Neural cell (in vitro differentiated cells): ENCODE results near the gene IGFBPL1. TPM values are rescaled to one million over a fixed set of nuclear protein-coding genes. Genes with fewer than 3 reads are reported as not detected.
"Not testable (repeated sequence)": the region's sequence is repeated elsewhere in the genome, so short reads cannot be mapped to it uniquely, and the experiment has no call there.

Experiments used
- H2AFZ ChIP-seq: fragments of 200-600, 300-800 bp; sonication (generic), shearing (Covaris generic); 2 replicates; pipeline ENCODE4 v1.6.0; 2014; ENCODE audit warnings: low read depth, mild to moderate bottlenecking, antibody characterized with exemption, low read length, moderate library complexity
- H3F3A ChIP-seq: fragments of 200-600 bp; shearing (Covaris generic); 2 replicates; pipeline ENCODE4 v1.6.1; 2016; ENCODE audit warnings: mild to moderate bottlenecking, moderate library complexity, mixed read lengths, antibody characterized with exemption, low read length; ENCODE audit not compliant: insufficient read depth, poor library complexity, severe bottlenecking
- H3K27ac ChIP-seq: fragments of 200-600, 300-800 bp; sonication (generic), shearing (Covaris generic); 2 replicates; pipeline ENCODE4 v1.5.1; 2014; ENCODE audit warnings: mild to moderate bottlenecking, low read length, moderate library complexity
- H3K27me3 ChIP-seq: fragments of 300-800, 200-600 bp; sonication (generic), shearing (Covaris generic); 2 replicates; pipeline ENCODE4 v1.6.0; 2014; ENCODE audit warnings: mild to moderate bottlenecking, low read depth, low read length, moderate library complexity; ENCODE audit not compliant: insufficient read depth
- H3K36me3 ChIP-seq: fragments of 300-800, 200-600 bp; sonication (generic), shearing (Covaris generic); 2 replicates; pipeline ENCODE4 v1.5.1; 2014; ENCODE audit warnings: mild to moderate bottlenecking, antibody characterized with exemption, low read length, moderate library complexity; ENCODE audit not compliant: insufficient read depth
- H3K4me2 ChIP-seq: fragments of 300-800, 200-600 bp; sonication (generic), shearing (Covaris generic); 2 replicates; pipeline ENCODE4 v1.6.0; 2014; ENCODE audit warnings: mild to moderate bottlenecking, low read length
- H3K4me3 ChIP-seq: fragments of 300-800, 200-600 bp; sonication (generic), shearing (Covaris generic); 2 replicates; pipeline ENCODE4 v1.5.1; 2014; ENCODE audit warnings: mild to moderate bottlenecking, low read length, moderate library complexity
- H3K79me2 ChIP-seq: fragments of 200-600 bp; shearing (Covaris generic); replicated peaks from 2 replicates; pipeline ENCODE4 v1.6.0; 2014; ENCODE audit warnings: mild to moderate bottlenecking, low read length, moderate library complexity; ENCODE audit not compliant: insufficient read depth
- H3K9ac ChIP-seq: fragments of 300-800, 200-600 bp; sonication (generic), shearing (Covaris generic); 2 replicates; pipeline ENCODE4 v1.6.1; 2016; ENCODE audit warnings: mild to moderate bottlenecking, low read length, mixed read lengths
- H3K9me2 ChIP-seq: fragments of 200-600 bp; shearing (Covaris generic); 2 replicates; pipeline ENCODE4 v1.6.1; 2016; ENCODE audit warnings: mild to moderate bottlenecking, low read length, mixed read lengths; ENCODE audit not compliant: insufficient read depth
- H3K9me3 ChIP-seq: fragments of 200-600, 300-800 bp; sonication (generic), shearing (Covaris generic); 2 replicates; pipeline ENCODE4 v1.6.1; 2016; ENCODE audit warnings: mild to moderate bottlenecking, mixed run types, low read length, moderate library complexity, mixed read lengths
- H4K20me1 ChIP-seq: fragments of 200-600 bp; shearing (Covaris generic); 2 replicates; pipeline ENCODE4 v1.6.1; 2016; ENCODE audit warnings: mild to moderate bottlenecking, mixed run types; ENCODE audit not compliant: insufficient read depth
- EP300 ChIP-seq: fragments of 450-650 bp; conservative IDR thresholded peaks from 2 replicates; pipeline ENCODE4 v1.6.1; 2014; ENCODE audit warnings: antibody characterized with exemption, mild to moderate bottlenecking, moderate library complexity; ENCODE audit not compliant: poor library complexity, severe bottlenecking
- EZH2 ChIP-seq: fragments of 200-600, 300-800 bp; shearing (Covaris generic), sonication (generic); IDR thresholded peaks from 2 replicates; pipeline ENCODE4 v1.6.1; 2014; ENCODE audit warnings: antibody characterized with exemption, low read length, borderline replicate concordance, mild to moderate bottlenecking; ENCODE audit not compliant: insufficient read depth, poor library complexity, severe bottlenecking
- MXI1 ChIP-seq: fragments of 450-650 bp; conservative IDR thresholded peaks from 2 replicates; pipeline ENCODE4 v1.6.1; 2014; ENCODE audit warnings: antibody characterized with exemption, mild to moderate bottlenecking; ENCODE audit not compliant: poor library complexity, severe bottlenecking
- POLR2AphosphoS5 ChIP-seq: IDR thresholded peaks from 2 replicates; pipeline ENCODE4 v1.6.1; 2012
- RAD21 ChIP-seq: fragments of 450-650 bp; conservative IDR thresholded peaks from 2 replicates; pipeline ENCODE4 v1.6.1; 2014; ENCODE audit warnings: antibody characterized with exemption, mild to moderate bottlenecking, moderate library complexity
- SMC3 ChIP-seq: fragments of 450-650 bp; conservative IDR thresholded peaks from 2 replicates; pipeline ENCODE4 v1.6.1; 2014; ENCODE audit warnings: antibody characterized with exemption, mild to moderate bottlenecking, moderate library complexity; ENCODE audit not compliant: poor library complexity
- TAF1 ChIP-seq: IDR thresholded peaks from 2 replicates; pipeline ENCODE4 v1.6.1; 2012; ENCODE audit warnings: low read depth
- polyA plus RNA-seq: library from polyadenylated mRNA; depleted of rRNA; stranded (reverse); fragments of >200 nt; gene quantifications from 2 replicates; pipeline ENCODE4 v1.2.3, GENCODE V29; 2014
- TF ChIP-seq, protein P1 (sequence below): fragments of 450-650 bp; IDR thresholded peaks from 2 replicates; pipeline ENCODE4 v1.5.1; 2014; ENCODE audit warnings: antibody characterized with exemption, mild to moderate bottlenecking, moderate library complexity; ENCODE audit not compliant: poor library complexity, severe bottlenecking
- TF ChIP-seq, protein P2 (sequence below): IDR thresholded peaks from 2 replicates; pipeline ENCODE4 v1.6.1; 2012; ENCODE audit warnings: borderline replicate concordance

IGFBPL1 gene
- polyA plus RNA-seq, 1 donor from 2014 or later = 372 TPM

DNA sequence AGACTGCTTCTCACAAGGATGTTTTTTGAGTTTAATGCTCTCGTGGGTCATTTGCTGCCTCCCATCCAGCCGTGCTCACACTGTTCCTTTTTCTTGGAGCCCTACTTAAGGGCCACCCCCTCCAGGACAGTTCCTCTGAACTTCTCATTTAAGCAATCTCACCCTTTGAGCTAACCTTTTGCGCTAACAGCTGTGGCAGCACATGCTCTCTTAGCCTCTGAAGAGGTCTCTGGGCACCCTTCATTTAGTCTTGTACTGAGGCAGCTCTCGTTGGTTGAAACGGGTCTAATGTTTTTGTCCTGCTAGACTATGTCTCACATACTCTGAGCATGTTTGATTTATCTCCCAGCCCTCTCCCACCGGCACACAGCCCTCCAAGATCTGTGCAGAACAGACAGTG, 19.9 kb downstream of the IGFBPL1 start:
- H3K27me3 ChIP-seq = no peaks in the 10 kb centered on the region
- H2AFZ ChIP-seq = no peak overlapping the region
- H3K36me3 ChIP-seq = no peaks in the 10 kb centered on the region
- H3K9me3 ChIP-seq = no peaks in the 10 kb centered on the region
- H3K9me2 ChIP-seq = no peaks in the 10 kb centered on the region
- H3K4me3 ChIP-seq = no peak overlapping the region
- no peaks in the 10 kb centered on the region for H3F3A ChIP-seq
- H3K27ac ChIP-seq = no peak overlapping the region
- no peak overlapping the region for H3K9ac ChIP-seq
- TF ChIP-seq EZH2 (no peak), TAF1 (no peak), POLR2AphosphoS5 (no peak)
- no peak overlapping the region for H3K4me2 ChIP-seq
- H4K20me1 ChIP-seq = no peaks in the 10 kb centered on the region
- H3K79me2 ChIP-seq = no peaks in the 10 kb centered on the region

DNA sequence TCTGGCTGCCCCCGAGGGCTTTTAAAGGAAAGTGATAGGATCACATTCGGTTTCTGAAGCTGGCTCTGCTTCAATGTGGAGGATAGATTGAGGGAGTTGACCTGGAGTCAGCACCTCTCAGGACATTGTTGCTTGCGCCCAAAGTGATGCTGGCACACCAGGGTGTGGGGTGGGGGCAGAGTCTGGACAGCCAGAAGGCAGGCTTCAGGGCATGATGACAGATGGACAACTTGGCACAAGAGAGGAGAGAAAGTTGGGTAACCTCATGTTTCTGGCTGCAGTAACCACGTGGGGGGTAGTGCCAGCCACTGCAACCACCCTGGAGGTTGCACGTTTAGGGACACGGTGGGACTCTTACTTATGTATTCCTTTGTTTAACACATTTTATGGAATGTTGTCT, 22.3 kb downstream of the IGFBPL1 start:
- Histone ChIP-seq H3K9me2 (no peaks in the 10 kb centered on the region), H3F3A (no peaks in the 10 kb centered on the region), H3K4me2 (no peak overlapping the region), H2AFZ (no peak overlapping the region), H3K36me3 (no peaks in the 10 kb centered on the region), H3K9ac (no peak overlapping the region), H3K27me3 (no peaks in the 10 kb centered on the region), H3K4me3 (no peak overlapping the region), H3K79me2 (no peaks in the 10 kb centered on the region), H3K9me3 (no peaks in the 10 kb centered on the region), H4K20me1 (no peaks in the 10 kb centered on the region), H3K27ac (no peak overlapping the region)
- TF ChIP-seq MXI1 = no peak
- TF ChIP-seq TAF1 = no peak
- TF ChIP-seq, protein P1, sequence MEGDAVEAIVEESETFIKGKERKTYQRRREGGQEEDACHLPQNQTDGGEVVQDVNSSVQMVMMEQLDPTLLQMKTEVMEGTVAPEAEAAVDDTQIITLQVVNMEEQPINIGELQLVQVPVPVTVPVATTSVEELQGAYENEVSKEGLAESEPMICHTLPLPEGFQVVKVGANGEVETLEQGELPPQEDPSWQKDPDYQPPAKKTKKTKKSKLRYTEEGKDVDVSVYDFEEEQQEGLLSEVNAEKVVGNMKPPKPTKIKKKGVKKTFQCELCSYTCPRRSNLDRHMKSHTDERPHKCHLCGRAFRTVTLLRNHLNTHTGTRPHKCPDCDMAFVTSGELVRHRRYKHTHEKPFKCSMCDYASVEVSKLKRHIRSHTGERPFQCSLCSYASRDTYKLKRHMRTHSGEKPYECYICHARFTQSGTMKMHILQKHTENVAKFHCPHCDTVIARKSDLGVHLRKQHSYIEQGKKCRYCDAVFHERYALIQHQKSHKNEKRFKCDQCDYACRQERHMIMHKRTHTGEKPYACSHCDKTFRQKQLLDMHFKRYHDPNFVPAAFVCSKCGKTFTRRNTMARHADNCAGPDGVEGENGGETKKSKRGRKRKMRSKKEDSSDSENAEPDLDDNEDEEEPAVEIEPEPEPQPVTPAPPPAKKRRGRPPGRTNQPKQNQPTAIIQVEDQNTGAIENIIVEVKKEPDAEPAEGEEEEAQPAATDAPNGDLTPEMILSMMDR = no peak
- TF ChIP-seq EP300 = no peak
- TF ChIP-seq, protein P2, sequence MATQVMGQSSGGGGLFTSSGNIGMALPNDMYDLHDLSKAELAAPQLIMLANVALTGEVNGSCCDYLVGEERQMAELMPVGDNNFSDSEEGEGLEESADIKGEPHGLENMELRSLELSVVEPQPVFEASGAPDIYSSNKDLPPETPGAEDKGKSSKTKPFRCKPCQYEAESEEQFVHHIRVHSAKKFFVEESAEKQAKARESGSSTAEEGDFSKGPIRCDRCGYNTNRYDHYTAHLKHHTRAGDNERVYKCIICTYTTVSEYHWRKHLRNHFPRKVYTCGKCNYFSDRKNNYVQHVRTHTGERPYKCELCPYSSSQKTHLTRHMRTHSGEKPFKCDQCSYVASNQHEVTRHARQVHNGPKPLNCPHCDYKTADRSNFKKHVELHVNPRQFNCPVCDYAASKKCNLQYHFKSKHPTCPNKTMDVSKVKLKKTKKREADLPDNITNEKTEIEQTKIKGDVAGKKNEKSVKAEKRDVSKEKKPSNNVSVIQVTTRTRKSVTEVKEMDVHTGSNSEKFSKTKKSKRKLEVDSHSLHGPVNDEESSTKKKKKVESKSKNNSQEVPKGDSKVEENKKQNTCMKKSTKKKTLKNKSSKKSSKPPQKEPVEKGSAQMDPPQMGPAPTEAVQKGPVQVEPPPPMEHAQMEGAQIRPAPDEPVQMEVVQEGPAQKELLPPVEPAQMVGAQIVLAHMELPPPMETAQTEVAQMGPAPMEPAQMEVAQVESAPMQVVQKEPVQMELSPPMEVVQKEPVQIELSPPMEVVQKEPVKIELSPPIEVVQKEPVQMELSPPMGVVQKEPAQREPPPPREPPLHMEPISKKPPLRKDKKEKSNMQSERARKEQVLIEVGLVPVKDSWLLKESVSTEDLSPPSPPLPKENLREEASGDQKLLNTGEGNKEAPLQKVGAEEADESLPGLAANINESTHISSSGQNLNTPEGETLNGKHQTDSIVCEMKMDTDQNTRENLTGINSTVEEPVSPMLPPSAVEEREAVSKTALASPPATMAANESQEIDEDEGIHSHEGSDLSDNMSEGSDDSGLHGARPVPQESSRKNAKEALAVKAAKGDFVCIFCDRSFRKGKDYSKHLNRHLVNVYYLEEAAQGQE = no peak
- no peak for TF ChIP-seq RAD21
- TF ChIP-seq SMC3 = no peak
- no peak for TF ChIP-seq EZH2

DNA sequence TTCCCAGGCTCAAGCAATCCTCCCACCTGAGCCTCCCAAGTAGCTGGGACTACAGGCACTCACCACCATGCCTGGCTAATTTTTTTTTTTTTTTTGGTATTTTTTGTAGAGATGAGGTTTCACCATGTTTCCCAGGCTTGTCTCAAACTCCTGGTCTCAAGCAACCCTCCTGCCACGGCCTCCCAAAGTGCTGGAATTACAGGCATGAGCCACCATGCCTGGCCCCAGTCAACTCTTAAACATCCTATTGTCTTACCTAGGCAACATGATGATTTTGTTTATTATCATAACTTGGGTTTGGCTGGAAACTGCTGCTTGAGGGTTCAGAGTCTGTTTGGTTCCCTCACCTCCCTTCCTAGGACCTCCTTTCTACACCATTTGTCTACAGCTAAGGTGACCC, 25.1 kb downstream of the IGFBPL1 start:
- not testable (repeated sequence) for H3F3A ChIP-seq, H2AFZ ChIP-seq, H3K9me2 ChIP-seq, H3K9ac ChIP-seq, H3K27me3 ChIP-seq, H3K9me3 ChIP-seq, H3K36me3 ChIP-seq, H3K27ac ChIP-seq, H4K20me1 ChIP-seq, H3K4me2 ChIP-seq, H3K4me3 ChIP-seq, H3K79me2 ChIP-seq
